ENCODE data around the gene C19orf73.

GRCh38 chr19:49085020-49085867 lies 33.7 kb downstream of the C19orf73 start, which contains the start of gene SNRNP70:
- no peak for TF ChIP-seq EZH2 (IDR thresholded peaks at IDR 0.05; ENCODE audit: insufficient read depth, poor library complexity, severe bottlenecking)
- no peak for TF ChIP-seq EZH2phosphoT487 (IDR thresholded peaks at IDR 0.05; ENCODE audit: insufficient read depth, low read depth)
